AG09319 (cell line): ENCODE results near the gene DMD.

Source experiments
- DNase-seq: peaks from one replicate; pipeline ENCODE4 v3.0.0-alpha.2; 2010; ENCODE audit warnings: low read depth; ENCODE audit errors: extremely low read depth
- CTCF ChIP-seq: IDR thresholded peaks from 2 replicates; pipeline ENCODE4 v1.5.1; 2011; ENCODE audit warnings: low read depth, mild to moderate bottlenecking, inconsistent platforms, low read length, moderate library complexity

DMD gene

DNA sequence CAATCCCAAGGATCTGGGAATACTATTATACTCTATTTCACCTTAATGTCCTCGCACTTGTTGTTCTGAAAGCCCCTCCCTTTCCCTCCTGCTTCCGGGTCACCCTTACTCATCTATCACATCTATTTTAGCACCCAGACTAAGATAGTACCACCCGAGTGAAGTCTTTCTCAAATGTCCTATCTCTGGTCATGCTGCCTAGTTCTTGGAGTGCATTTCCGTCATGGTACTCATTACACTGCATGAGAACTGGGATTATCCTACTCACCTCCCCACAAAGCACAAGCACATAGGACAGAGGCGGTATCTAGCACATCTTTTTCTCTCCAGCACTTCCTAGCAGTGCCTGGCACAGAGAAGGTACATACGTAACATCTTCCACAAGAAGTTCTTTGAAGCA is 1195.2 kb downstream of the DMD start:
- DNase-seq, result no peak
- no peak for TF ChIP-seq CTCF

DNA sequence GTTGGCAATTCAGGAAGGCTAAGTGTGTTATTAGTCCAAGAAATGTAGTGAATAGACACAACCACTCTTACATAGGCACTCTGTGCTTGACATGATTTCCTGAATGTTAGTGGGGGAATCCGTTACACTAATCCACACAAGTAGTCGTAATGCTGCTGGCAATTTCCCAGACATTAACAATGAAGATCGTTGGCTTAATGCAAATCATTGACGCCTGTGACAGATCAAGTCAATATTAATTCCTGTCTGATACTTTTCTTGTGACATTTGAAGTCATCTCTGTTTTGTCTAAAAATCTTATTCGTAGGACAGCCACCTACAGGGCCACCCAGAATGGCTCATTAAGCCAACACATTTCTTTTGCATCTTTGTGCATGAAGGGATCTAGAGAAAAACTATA is 1200.4 kb downstream of the DMD start:
- TF ChIP-seq CTCF, result no peak
- no peak for DNase-seq

DNA sequence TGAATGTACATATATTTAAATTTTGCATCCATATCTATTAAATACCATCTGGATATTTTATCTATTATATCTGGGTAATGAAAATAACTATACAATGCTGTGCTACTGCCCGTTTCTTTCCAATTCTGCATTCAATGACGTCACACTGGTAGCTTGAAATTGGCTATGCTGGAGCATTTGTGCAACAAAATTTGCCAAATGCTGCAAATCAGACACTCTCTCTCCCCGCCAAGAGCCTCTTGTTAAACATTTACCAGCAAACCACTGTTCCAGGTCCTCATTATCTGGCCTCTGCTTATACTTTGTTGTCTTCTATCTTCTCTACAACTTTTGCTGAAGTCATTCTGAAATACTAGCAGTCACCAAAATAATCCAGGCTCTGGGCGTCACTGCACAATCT is 1201.1 kb downstream of the DMD start:
- no peak for DNase-seq
- no peak for TF ChIP-seq CTCF

DNA sequence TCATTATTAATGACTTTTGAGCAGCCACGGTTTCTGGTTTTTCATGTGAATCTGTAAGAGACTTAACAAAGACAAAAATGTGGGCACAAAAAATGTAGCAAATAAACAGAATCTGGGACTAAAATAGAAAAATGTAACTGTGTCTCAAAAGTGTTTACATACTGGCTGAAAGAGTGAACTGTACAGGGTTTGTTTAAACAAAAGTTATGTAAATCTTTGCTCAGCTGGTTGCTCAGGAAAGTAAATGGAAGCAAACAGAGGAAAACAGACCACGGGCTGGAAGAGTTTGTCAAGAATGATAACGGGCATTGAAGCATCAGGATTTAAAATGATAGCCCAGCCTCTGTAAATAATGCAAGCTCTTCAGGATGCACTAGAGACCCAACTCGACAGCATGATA is 1217.7 kb downstream of the DMD start:
- DNase-seq, result no peak

DNA sequence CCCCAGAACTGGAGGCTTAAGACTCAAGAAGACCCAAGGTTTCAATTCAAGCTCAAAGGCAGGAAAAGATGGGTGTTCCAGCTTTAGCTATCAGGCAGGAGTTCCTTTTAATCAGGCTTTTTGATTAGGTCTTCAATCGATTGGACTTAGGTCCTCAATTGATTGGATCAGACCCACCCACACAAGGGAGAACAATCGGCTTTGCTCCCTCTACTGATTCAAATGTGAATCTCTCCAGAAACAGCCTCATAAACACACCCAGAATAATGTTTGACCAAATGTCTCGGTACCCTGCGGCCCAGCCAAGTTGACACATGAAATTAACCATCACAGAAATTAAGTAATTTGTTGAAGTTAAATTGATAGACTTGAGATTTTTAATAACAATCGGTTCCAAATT is 1222.4 kb downstream of the DMD start:
- no peak for DNase-seq
- no peak for TF ChIP-seq CTCF

More for the DNA sequence above, 1217.7 kb downstream of the DMD start:
- TF ChIP-seq CTCF, result no peak

DNA sequence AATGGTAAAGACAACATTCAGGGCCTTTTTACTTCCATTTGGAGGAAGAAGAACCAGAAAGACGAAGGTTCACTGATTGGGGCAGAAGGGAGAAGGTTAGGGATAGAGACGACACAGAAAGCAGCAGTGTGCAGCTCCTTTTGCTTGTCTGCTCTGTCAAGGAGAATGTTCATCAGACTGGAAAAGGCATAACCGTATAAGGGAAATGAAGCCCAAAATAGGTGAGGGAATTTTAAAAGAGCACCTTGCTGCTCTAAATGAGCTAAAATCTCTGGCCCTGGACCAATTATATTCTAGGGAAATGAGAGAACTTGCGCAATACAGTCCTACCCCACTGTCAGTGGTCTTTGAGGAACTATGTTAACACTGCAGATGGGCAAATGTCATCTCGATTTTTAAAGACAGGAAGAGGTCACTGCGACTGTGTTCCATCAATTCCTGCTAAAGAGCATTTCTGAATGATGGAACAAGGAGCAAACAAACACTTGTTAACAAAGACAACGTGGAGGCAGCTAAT is 1229.7 kb downstream of the DMD start:
- no peak for TF ChIP-seq CTCF
- no peak for DNase-seq

DNA sequence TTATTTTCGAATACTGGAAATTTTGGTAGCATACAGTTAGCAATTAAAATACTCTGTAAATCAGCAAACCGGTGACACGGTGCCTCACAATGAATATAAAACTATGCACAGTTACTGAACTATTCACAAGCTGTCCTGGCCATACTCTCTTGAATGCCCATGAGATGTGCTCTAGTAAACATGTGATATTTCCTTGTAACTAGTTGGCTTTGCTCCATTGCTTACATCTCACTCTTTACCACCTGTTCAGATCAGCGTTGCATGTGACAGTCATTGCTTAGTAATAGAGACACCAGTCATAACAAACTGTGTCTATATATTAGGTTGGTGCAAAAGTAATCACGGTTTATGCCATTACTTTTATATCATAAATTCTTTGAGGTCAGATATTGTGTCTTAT is 1241.6 kb downstream of the DMD start:
- no peak for DNase-seq
- TF ChIP-seq CTCF, result no peak
